Panc1 (cell line): ENCODE results near the gene MACROD2.

Experiments used
- CTCF ChIP-seq: fragments of 450-650 bp; IDR thresholded peaks from 2 replicates; pipeline ENCODE4 v1.5.1; 2017; ENCODE audit warnings: mild to moderate bottlenecking
- REST ChIP-seq, 2 experiments: IDR thresholded peaks; 2 replicates each; pipeline ENCODE4 v1.6.1; 2011 to 2012; ENCODE audit warnings: low read depth in 2 of 2, control low read depth in 1 of 2, low read length in 1 of 2, mild to moderate bottlenecking in 1 of 2, moderate library complexity in 1 of 2; ENCODE audit not compliant: insufficient read depth in 1 of 2

DNA sequence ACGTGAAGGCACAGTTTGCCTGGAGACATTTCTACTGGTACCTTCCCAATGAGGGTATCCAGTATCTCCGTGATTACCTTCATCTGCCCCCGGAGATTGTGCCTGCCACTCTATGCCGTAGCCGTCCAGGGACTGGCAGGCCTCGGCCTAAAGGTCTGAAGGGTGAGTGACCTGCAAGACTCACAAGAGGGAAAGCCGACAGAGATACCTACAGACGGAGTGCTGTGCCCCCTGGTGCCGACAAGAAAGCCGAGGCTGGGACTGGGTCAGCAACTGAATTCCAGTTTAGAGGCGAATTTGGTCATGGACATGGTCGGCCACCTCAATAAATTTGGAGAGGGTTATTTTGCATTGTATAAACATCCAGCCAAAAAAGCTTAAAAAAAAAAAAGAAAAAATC, 762.4 kb downstream of the MACROD2 start:
- TF ChIP-seq REST (IDR thresholded peaks at IDR 0.05; ENCODE audit: insufficient read depth in 1 of 2, low read depth in 2 of 2, low read length in 1 of 2), result no peak
- TF ChIP-seq CTCF, result no peak
